ENCODE data around the gene MXI1. TPM values are rescaled to one million over a fixed set of nuclear protein-coding genes. Genes with fewer than 3 reads are reported as not detected.

MXI1 gene
- total RNA-seq, 1 experiment from 2014 or later: 12.1 TPM

GRCh38 chr10:110305767-110306451 lies 98.5 kb downstream of the MXI1 start:
- Histone ChIP-seq H3K27me3 (ENCODE audit: control insufficient read depth, insufficient read depth, low read length) (no peaks in the 10 kb centered on the region), H3K9me3 (ENCODE audit: control insufficient read depth, insufficient read depth, low read depth, low read length) (no peaks in the 10 kb centered on the region), H3K27ac (ENCODE audit: low read length) (peak overlapping the region; percentile 96), H3K36me3 (ENCODE audit: control insufficient read depth, insufficient read depth, low read length) (peaks cover 34% of the 10 kb centered on the region), H3K4me3 (ENCODE audit: low read depth in 2 of 2, low read length in 2 of 2) (peak overlapping the region; percentile 97 to 98), H3K4me1 (ENCODE audit: control insufficient read depth, insufficient read depth, low read length) (peaks cover 22% of the 10 kb centered on the region)
- ChIA-PET CTCF (interaction anchor here (0.6 to 1.6 kb wide), 7 partner anchors 79 to 304 kb away, joined by 3 to 11 read pairs (median 4); no protein-coding TSS in a partner anchor), POLR2A (interaction anchor here (0.6 kb wide), 1 partner anchor 369 kb away, joined by 3 read pairs; no protein-coding TSS in a partner anchor)
- no TSS peak for BruUV-seq (replicated peaks)
- in situ Hi-C loops (cut with HindIII; ENCODE audit: low pct_unique_long_range_greater_than_20kb, low sequenced_read_pairs) (no loop called here), intact Hi-C loops (cut with micrococcal nuclease; ENCODE audit: unreplicated experiment) (loop anchor here (1.0 to 5.0 kb wide), 2 partner anchors 241 to 586 kb away; no protein-coding TSS in a partner anchor)
- DNase-seq (ENCODE audit: low read depth, low spot score) (peak; percentile 84), ATAC-seq (peak; percentile 62)
- no peak for TF ChIP-seq TCF7L2 (IDR thresholded peaks at IDR 0.05; ENCODE audit: low read depth, low read length)
- TF ChIP-seq REST (IDR thresholded peaks at IDR 0.05; ENCODE audit: insufficient read depth in 1 of 2, low read depth in 2 of 2, low read length in 1 of 2): no peak
- peak; percentile 84 for TF ChIP-seq CTCF (IDR thresholded peaks at IDR 0.05)
- no peak for TF ChIP-seq POLR2AphosphoS5 (IDR thresholded peaks at IDR 0.05; ENCODE audit: low read depth, low read length)
- TF ChIP-seq SIN3A (IDR thresholded peaks at IDR 0.05; ENCODE audit: borderline replicate concordance, insufficient read depth, low read depth, low read length): no peak

- ChIA-PET POLR2A (interaction anchor here (0.6 kb wide), 1 partner anchor 368 kb away, joined by 3 read pairs; no protein-coding TSS in a partner anchor), CTCF (interaction anchor here (0.5 to 1.6 kb wide), 2 partner anchors 48 to 302 kb away, joined by 3 to 9 read pairs; no protein-coding TSS in a partner anchor)
- Histone ChIP-seq H3K27me3 (ENCODE audit: control insufficient read depth, insufficient read depth, low read length) (no peaks in the 10 kb centered on the region), H3K9me3 (ENCODE audit: control insufficient read depth, insufficient read depth, low read depth, low read length) (no peaks in the 10 kb centered on the region), H3K4me3 (ENCODE audit: low read depth in 2 of 2, low read length in 2 of 2) (peak overlapping the region in 1 of 2 experiments; percentile 98; a peak in 3 of 4 replicates), H3K36me3 (ENCODE audit: control insufficient read depth, insufficient read depth, low read length) (peaks cover 29% of the 10 kb centered on the region), H3K4me1 (ENCODE audit: control insufficient read depth, insufficient read depth, low read length) (peaks cover 22% of the 10 kb centered on the region), H3K27ac (ENCODE audit: low read length) (peak overlapping the region; percentile 96)
- no peak for DNase-seq (ENCODE audit: low read depth, low spot score)
- ATAC-seq: no peak
- intact Hi-C loops (cut with micrococcal nuclease; ENCODE audit: unreplicated experiment): loop anchor here (1.0 to 5.0 kb wide), 2 partner anchors 241 to 586 kb away; no protein-coding TSS in a partner anchor
- in situ Hi-C loops (cut with HindIII; ENCODE audit: low pct_unique_long_range_greater_than_20kb, low sequenced_read_pairs): no loop called here
- TF ChIP-seq SIN3A (IDR thresholded peaks at IDR 0.05; ENCODE audit: borderline replicate concordance, insufficient read depth, low read depth, low read length) (no peak), CTCF (IDR thresholded peaks at IDR 0.05) (peak; percentile 57)
- BruUV-seq (replicated peaks): no TSS peak
These were observed 99.0 kb downstream of the MXI1 start for GRCh38 chr10:110306452-110306768.
